ENCODE results near the gene MRPL43. TPM values are rescaled to one million over a fixed set of nuclear protein-coding genes. Genes with fewer than 3 reads are reported as not detected.

The MRPL43 gene
- total RNA-seq, 1 experiment from 2014 or later: 141 TPM

DNA sequence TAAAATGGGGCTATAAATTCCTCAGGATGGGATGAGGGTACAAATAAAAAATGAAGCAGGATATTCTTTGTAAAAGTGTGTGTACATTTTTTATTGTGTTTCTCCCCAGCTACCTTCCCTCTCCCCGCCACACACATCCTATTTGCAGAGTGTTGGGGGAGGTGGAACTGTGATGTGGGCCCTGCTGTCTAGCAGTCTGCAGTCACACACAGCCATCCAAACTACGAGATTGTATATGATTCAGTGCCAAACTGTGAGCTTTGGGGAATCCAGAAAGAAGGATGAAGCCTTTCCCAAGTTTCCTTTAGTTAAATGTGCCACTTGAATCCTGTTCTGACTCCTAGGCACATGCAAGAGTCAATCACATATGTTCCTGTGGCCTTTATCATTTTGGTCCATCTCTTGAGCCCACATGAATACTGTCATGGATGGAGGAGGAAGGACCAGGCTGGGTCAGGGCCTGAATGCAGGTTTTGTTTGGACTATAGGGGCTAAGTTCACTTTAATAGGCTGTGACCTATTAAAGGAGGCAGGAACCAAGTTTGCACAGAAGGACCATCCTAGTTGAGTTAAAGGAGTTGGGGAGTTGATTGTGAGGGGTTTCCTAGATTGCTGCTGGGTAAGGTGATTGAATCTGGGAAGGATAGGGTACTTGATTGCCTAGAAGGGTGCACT, 19.1 kb downstream of the MRPL43 start:
- DNase-seq (ENCODE audit: low spot score): no peak

DNA sequence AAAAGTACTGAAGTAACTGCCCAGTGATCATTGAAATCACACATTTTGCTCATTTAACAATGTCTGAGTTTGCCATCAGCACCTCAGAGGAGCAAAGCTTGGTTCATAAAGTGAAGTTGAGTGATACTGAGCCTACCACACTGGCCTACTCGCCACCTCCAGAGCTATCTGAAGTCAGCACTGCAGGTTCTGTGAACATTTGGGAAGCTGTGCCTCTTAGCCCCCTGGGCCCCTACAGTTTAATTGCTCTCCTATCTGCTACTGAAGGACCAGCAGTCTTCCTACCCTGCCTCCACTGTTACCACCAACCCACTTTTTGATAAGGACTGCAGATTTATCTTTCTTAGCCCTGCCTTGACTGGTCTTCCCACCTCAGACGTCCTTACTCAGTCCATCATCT, 20.0 kb downstream of the MRPL43 start:
- DNase-seq (ENCODE audit: low spot score): no peak

DNA sequence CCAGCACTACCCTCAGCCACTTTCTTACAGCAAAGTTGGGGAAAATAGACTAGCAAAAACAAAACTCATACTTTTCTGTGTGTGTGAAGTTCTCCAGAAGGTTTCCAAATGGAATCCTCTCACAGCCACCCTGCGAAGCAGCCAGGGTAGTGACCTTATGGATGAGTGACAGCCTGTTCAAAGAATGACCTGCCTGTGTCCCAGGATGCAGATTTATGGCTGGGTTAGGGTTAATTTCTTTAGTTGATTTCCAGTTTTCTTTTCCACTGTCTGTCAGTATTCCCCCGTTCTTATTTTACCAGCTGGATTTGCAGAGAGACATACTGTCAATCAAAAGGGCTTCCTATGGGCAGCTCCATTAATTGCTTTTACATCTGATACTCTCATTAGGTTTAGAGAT, 20.4 kb downstream of the MRPL43 start:
- DNase-seq (ENCODE audit: low spot score): no peak

DNA sequence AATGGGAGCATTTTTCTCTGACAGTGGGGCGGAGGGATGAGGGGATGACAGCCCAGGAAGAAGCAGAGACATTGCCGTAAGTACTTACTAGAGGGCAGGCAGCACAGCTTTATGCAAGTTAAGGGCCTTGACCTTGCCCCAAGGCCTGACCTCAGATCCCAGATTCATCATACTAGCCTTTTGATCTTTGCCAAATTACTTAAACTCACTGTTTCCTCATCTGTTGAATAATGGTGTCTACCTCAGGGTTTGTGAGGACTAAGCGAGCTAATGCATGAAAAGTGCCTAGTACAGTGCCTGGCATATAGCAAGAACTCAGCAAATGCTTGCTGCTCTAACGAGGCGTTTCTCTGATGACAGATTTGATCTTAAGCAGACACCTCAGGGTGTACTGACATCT, 21.5 kb downstream of the MRPL43 start:
- no peak for DNase-seq (ENCODE audit: low spot score)

DNA sequence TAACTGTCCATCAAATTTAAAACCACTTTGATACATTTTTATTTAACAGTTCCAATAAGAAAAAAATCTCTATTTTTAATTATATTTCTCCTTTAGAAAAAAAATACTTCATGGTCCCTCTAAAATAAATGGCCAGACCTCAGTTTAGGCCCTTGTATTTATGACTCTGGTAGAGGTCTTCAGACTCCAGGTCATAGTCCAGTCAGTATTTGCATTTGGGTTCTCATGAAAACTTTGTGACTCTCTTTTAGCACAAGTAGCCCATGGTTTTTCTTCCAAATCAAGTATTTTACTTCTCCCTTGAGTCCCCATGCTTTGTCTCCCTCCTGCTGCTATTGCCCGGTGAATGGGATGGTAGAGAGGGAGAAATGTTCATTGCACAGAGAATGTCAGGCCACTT, 23.5 kb downstream of the MRPL43 start:
- DNase-seq (ENCODE audit: low spot score): no peak

DNA sequence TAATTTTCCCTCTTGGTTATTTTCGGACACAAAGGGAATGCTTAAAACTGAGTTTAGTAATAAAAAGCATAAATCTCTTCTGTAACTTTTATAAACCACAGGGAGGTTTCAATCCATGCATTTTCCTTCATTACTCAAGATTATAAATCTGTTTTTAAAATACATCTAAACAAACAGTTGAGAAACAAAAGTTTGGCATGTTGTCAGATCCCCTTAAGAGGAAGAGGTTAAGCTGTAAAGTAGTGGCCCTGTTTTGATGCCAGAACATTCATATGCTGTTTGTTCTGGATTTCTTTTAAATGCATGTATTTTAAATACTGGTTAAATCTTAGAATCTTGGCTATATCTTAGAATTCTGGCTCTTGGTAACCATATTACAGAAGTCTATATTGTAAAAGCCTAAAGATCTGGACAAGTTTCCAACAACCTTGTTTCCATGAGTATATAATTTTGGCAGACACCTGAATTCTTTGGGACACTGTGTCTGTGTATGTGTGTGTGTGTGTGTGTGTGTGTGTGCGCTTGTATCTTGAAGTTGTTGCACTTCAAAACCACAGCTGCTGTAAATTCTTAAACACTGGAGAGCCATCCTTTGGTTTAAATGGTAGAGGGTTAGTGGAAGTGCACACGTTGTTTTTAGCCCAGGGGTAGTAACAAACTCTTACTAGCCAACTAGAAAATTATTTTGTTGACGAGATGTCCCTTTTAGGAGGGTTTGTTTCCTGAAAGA, 24.8 kb downstream of the MRPL43 start:
- DNase-seq (ENCODE audit: low spot score): no peak

DNA sequence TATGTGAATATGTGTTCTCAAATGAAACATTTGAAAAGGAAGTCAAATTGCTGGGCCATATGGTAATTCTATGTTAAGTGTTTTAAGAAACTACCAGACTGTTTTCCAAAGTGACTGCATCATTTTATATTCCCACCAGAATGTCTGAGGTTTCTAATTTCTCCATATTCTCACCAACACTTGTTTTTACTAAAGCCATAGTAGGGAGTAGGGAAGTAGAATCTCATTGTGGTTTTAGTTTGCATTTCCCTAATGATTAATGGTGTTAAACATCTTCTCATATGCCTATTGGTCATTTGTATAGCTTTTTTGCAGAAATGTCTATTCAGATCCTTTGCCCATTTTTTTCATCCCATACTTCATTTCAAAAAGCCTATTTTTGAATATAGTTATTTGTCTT, 27.0 kb downstream of the MRPL43 start:
- no peak for DNase-seq (ENCODE audit: low spot score)

DNA sequence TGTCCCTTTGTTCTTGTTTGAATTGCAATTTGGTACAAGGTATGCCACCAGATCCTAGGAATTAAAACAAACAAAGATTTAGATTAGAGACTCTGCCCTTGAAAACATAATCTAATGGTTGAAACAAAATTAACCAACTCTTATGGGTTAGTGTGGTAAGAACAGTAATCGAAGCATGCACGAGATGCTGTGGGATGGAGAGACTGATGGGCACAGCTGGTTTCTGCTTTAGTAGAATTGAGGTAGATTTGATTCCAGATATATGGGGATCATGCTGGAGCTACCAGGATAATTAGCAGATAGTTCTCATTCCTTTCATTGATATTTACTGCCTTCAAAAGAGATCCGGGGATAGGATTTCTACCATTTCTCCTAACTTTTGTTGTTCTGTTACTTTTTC, 38.4 kb downstream of the MRPL43 start:
- DNase-seq (ENCODE audit: low spot score): no peak

DNA sequence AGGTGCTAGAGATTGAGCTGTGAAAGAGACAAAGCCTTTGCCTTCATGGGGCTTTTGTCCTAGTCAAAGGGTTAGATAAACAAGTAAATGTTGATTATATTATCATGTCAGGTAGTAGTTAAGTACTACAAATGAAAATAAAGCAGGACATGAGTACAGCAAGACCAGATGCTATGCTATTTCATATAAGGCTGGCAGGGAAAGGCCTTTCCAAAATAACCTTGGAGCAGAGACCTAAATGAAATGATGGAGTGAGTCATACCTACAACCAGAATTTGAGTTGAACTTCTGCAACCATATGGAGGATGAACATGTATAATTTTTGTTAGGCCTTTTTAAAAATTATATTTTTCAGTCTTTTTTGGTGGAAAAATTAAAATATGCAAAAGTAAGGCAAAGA, 41.5 kb downstream of the MRPL43 start:
- no peak for DNase-seq (ENCODE audit: low spot score)

DNA sequence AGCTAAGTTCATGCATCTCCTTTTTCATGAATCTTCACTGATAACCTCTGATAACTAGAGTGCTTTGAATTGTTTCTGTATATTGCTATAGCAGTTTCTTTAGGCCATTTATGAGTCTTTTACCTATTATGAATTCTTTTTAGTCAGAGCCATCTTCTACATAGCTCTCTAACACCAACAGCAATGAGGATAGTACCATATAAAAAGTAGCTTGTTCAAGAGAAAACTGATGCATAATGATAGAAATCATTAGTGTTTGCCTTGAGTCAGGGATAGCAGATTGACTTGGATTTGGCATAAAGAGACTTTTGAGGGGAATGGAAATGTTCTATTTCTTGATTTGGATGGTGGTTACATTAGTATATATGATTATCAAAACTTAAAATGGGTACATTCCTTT, 43.8 kb downstream of the MRPL43 start:
- no peak for DNase-seq (ENCODE audit: low spot score)

DNA sequence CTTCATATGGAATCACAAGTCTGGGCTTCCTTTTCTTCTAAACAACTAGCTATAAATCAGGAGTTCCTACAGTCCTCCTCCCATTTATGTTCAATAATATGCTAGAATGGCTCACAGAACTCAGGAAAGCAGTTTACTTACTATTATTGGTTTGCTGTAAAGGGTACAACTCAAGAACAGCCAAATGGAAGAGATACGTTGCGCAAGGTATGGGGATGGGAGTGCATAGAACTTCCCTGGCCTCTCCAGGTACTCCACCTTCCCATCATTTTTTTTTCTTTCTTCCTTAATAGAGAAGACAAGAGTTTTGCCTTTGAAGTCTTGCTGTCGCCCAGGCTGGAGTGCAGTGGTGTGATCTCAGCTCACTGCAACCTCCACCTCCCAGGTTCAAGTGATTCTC, 45.1 kb downstream of the MRPL43 start:
- no peak for DNase-seq (ENCODE audit: low spot score)

DNA sequence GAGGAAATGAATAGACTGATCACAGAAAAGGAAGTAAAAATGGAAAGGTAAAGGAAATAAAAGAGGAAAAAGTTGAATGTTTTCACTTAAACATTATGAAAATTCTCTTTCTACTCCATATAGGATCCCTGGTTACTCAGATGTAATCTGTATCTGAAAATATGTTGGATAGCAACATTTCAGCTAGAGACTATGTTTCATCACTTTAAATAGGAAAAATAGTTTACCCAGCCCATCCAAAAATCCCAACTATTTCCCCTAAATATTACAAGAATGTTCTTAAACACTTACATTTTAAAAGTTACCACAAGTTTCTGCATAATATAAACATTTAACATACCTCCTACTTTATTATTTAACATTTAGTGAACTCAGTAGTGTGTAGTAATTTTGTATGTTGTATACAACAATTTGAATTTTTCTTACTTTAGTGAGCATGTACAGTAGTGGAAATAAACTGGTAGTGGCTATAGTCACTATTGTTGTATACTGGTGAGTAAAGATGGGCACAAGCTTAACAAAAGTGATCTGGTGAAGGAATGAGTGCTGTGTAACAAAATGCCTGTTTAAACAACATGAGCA, 47.4 kb downstream of the MRPL43 start:
- no peak for DNase-seq (ENCODE audit: low spot score)

Small RNA genes lying within 50 kb of the gene (small RNA-seq; reads per million reads assigned to genes)
- not detected for gene MIR608

Other genes starting within 250 kb of the MRPL43 start
- gene PAX2, start 241.9 kb downstream of the MRPL43 start, total RNA-seq (2014; rRNA removed; shearing (Covaris generic)): not detected in 2 replicates
- 15.7 and 19.4 TPM in 2 replicates for gene SLF2, start 74.5 kb downstream of the MRPL43 start, total RNA-seq (2014; rRNA removed; shearing (Covaris generic))
- gene SEMA4G, start 18.0 kb downstream of the MRPL43 start, total RNA-seq (2014; rRNA removed; shearing (Covaris generic)): 24.6 and 29.6 TPM in 2 replicates
- gene TWNK, start within 50 bp of the MRPL43 start, total RNA-seq (2014; rRNA removed; shearing (Covaris generic)): 15.9 and 18.8 TPM in 2 replicates
- gene LZTS2, start 12.3 kb upstream of the MRPL43 start, total RNA-seq (2014; rRNA removed; shearing (Covaris generic)): 154 and 172 TPM in 2 replicates
- gene PDZD7, start 43.6 kb upstream of the MRPL43 start, total RNA-seq (2014; rRNA removed; shearing (Covaris generic)): 6.3 and 7.4 TPM in 2 replicates
- gene SFXN3, start 43.7 kb upstream of the MRPL43 start, total RNA-seq (2014; rRNA removed; shearing (Covaris generic)): 90.8 and 101 TPM in 2 replicates
- 13.0 and 15.6 TPM in 2 replicates for gene KAZALD1, start 74.5 kb upstream of the MRPL43 start, total RNA-seq (2014; rRNA removed; shearing (Covaris generic))
- not detected in 2 replicates for gene TLX1, start 143.8 kb upstream of the MRPL43 start, total RNA-seq (2014; rRNA removed; shearing (Covaris generic))
- not detected in 2 replicates for gene LBX1, start 242.0 kb upstream of the MRPL43 start, total RNA-seq (2014; rRNA removed; shearing (Covaris generic))